ENCODE data around the gene PDE4D. TPM values are rescaled to one million over a fixed set of nuclear protein-coding genes. Genes with fewer than 3 reads are reported as not detected.

PDE4D gene
- total RNA-seq, 1 experiment from 2014 or later = 6.5 TPM

- H3K36me3 ChIP-seq (ENCODE audit: insufficient read depth, low read length, poor library complexity, severe bottlenecking) = no peaks in the 10 kb centered on the region
- H3K27me3 ChIP-seq (replicated peaks; ENCODE audit: insufficient read depth, low read depth, low read length, poor library complexity) = peaks cover 8% of the 10 kb centered on the region
- no TSS peak for BruUV-seq (replicated peaks)
- H3K4me3 ChIP-seq (ENCODE audit: low read depth, low read length, poor library complexity, severe bottlenecking) = no peak overlapping the region
- H3K27ac ChIP-seq (ENCODE audit: low read depth, low read length, poor library complexity, severe bottlenecking) = no peak overlapping the region
- H3K4me1 ChIP-seq (ENCODE audit: insufficient read depth, low read length, poor library complexity, severe bottlenecking) = no peaks in the 10 kb centered on the region
- CTCF ChIA-PET = no interaction called here
- TF ChIP-seq EZH2 (IDR thresholded peaks at IDR 0.05; ENCODE audit: borderline replicate concordance, low read depth, low read length, poor library complexity, severe bottlenecking) (no peak), CTCF (conservative IDR thresholded peaks at IDR 0.05; ENCODE audit: low read depth, low read length) (no peak)
- H3K9me3 ChIP-seq (ENCODE audit: low read depth, low read length, poor library complexity, severe bottlenecking) = no peaks in the 10 kb centered on the region
- no peak for DNase-seq (ENCODE audit: low spot score)
- intact Hi-C loops (cut with micrococcal nuclease; ENCODE audit: unreplicated experiment) = no loop called here
- POLR2A ChIA-PET (ENCODE audit: low non-redundant PET) = no interaction called here
Measured at GRCh38 chr5:58932057-58932612, 961.4 kb downstream of the PDE4D start.

GRCh38 chr5:58930520-58930919, 963.0 kb downstream of the PDE4D start:
- Histone ChIP-seq H3K4me3 (ENCODE audit: low read depth, low read length, poor library complexity, severe bottlenecking) (no peak overlapping the region), H3K36me3 (ENCODE audit: insufficient read depth, low read length, poor library complexity, severe bottlenecking) (no peaks in the 10 kb centered on the region), H3K27ac (ENCODE audit: low read depth, low read length, poor library complexity, severe bottlenecking) (no peak overlapping the region), H3K4me1 (ENCODE audit: insufficient read depth, low read length, poor library complexity, severe bottlenecking) (no peaks in the 10 kb centered on the region), H3K9me3 (ENCODE audit: low read depth, low read length, poor library complexity, severe bottlenecking) (no peaks in the 10 kb centered on the region), H3K27me3 (replicated peaks; ENCODE audit: insufficient read depth, low read depth, low read length, poor library complexity) (peaks cover 8% of the 10 kb centered on the region)
- no peak for DNase-seq (ENCODE audit: low spot score)
- ChIA-PET POLR2A (ENCODE audit: low non-redundant PET) (no interaction called here), CTCF (no interaction called here)
- TF ChIP-seq EZH2 (IDR thresholded peaks at IDR 0.05; ENCODE audit: borderline replicate concordance, low read depth, low read length, poor library complexity, severe bottlenecking) = no peak
- no peak for TF ChIP-seq CTCF (conservative IDR thresholded peaks at IDR 0.05; ENCODE audit: low read depth, low read length)
- BruUV-seq (replicated peaks) = no TSS peak
- intact Hi-C loops (cut with micrococcal nuclease; ENCODE audit: unreplicated experiment) = no loop called here

- ChIA-PET POLR2A (ENCODE audit: low non-redundant PET) (no interaction called here), CTCF (no interaction called here)
- Histone ChIP-seq H3K36me3 (ENCODE audit: insufficient read depth, low read length, poor library complexity, severe bottlenecking) (no peaks in the 10 kb centered on the region), H3K27ac (ENCODE audit: low read depth, low read length, poor library complexity, severe bottlenecking) (no peak overlapping the region), H3K4me1 (ENCODE audit: insufficient read depth, low read length, poor library complexity, severe bottlenecking) (no peaks in the 10 kb centered on the region), H3K4me3 (ENCODE audit: low read depth, low read length, poor library complexity, severe bottlenecking) (no peak overlapping the region), H3K9me3 (ENCODE audit: low read depth, low read length, poor library complexity, severe bottlenecking) (no peaks in the 10 kb centered on the region), H3K27me3 (replicated peaks; ENCODE audit: insufficient read depth, low read depth, low read length, poor library complexity) (peaks cover 8% of the 10 kb centered on the region)
- no TSS peak for BruUV-seq (replicated peaks)
- no peak for TF ChIP-seq EZH2 (IDR thresholded peaks at IDR 0.05; ENCODE audit: borderline replicate concordance, low read depth, low read length, poor library complexity, severe bottlenecking)
- TF ChIP-seq CTCF (conservative IDR thresholded peaks at IDR 0.05; ENCODE audit: low read depth, low read length) = no peak
- intact Hi-C loops (cut with micrococcal nuclease; ENCODE audit: unreplicated experiment) = no loop called here
- DNase-seq (ENCODE audit: low spot score) = no peak
Measured at GRCh38 chr5:58929726-58930125, 963.8 kb downstream of the PDE4D start.
